K562 (cell line): ENCODE measurements around the gene GRAMD2B. TPM values are rescaled to one million over a fixed set of nuclear protein-coding genes. Genes with fewer than 3 reads are reported as not detected.

ENCODE experiments used
- ATAC-seq: fragments of 200-7000 bp; cut with Tn5 transposase; 3 replicates; pipeline ENCODE4 v1.9.1; 2020; ENCODE audit warnings: moderate library complexity
- BruUV-seq: library from RNA; stranded (reverse); fragments of 400-500 nt; replicated peaks from 2 replicates; lab custom pipeline; 2021; lab: Mats Ljungman, UMichigan
- CTCF ChIA-PET: fragments of 300-600 bp; formaldehyde crosslinking; extraction: SDS; loops from one replicate; lab custom pipeline; 2021; ENCODE audit warnings: low intra/inter-chr PET ratio; lab: Yijun Ruan, JAX
- POLR2A ChIA-PET: fragments of 300-600, 350-650 bp; sonication (Branson Sonifier 250); formaldehyde crosslinking; extraction: SDS; loops from one replicate; lab custom pipeline; 2021; ENCODE audit warnings: antibody characterized with exemption, inconsistent platforms; lab: Yijun Ruan, JAX
- DNase-seq, 4 experiments: peaks; one replicate each; pipeline versions ENCODE4 v3.0.0 to v3.0.0-alpha.2; 2011 to 2018; ENCODE audit warnings: low spot score in 3 of 4, mixed read lengths in 3 of 4; ENCODE audit errors: extremely low read depth in 1 of 4
- FAIRE-seq: peaks from 2 replicates; lab custom pipeline; 2011; peaks lifted over from hg19 to GRCh38; lab: Jason Lieb, UNC
- H2AFZ ChIP-seq: 2 replicates; pipeline ENCODE4 v1.6.0; 2011; ENCODE audit warnings: low read depth, low read length, control low read depth, inconsistent platforms
- H3K27ac ChIP-seq: fragments of 200-600 bp; 3 replicates; pipeline ENCODE4 v1.8.0; 2011; ENCODE audit warnings: low read depth, mild to moderate bottlenecking, control low read depth, inconsistent platforms, low read length, moderate library complexity, mixed read lengths; ENCODE audit errors: extremely low read depth
- H3K27me3 ChIP-seq, 2 experiments: fragments of 300-600 bp in 1 of 2; 2 replicates in 1 of 2; 3 replicates in 1 of 2; pipeline versions ENCODE4 v1.6.0 to v1.8.0; 2011; ENCODE audit warnings: inconsistent platforms in 2 of 2, low read length in 2 of 2, mild to moderate bottlenecking in 1 of 2, mixed read lengths in 1 of 2, moderate library complexity in 1 of 2; ENCODE audit not compliant: control insufficient read depth in 2 of 2, insufficient read depth in 2 of 2
- H3K36me3 ChIP-seq: fragments of 300-600 bp; 3 replicates; pipeline ENCODE4 v1.8.0; 2011; ENCODE audit warnings: mild to moderate bottlenecking, low read length, inconsistent platforms; ENCODE audit not compliant: control insufficient read depth, insufficient read depth
- H3K4me1 ChIP-seq, 2 experiments: fragments of 200-600 bp in 1 of 2; replicated peaks in 1 of 2; 2 replicates in 1 of 2; 3 replicates in 1 of 2; pipeline versions ENCODE4 v1.5.1 to v1.8.0; 2011; ENCODE audit warnings: inconsistent platforms in 2 of 2, low read length in 2 of 2, mild to moderate bottlenecking in 1 of 2, mixed read lengths in 1 of 2, moderate library complexity in 1 of 2; ENCODE audit not compliant: control insufficient read depth in 2 of 2, insufficient read depth in 2 of 2
- H3K4me2 ChIP-seq: 2 replicates; pipeline ENCODE4 v1.6.1; 2011; ENCODE audit warnings: low read length, control low read depth, inconsistent platforms, mixed read lengths; ENCODE audit not compliant: insufficient read depth
- H3K4me3 ChIP-seq: fragments of 200-600 bp; sonication (generic), shearing (Covaris generic); 2 replicates; pipeline ENCODE4 v1.5.1; 2016; ENCODE audit warnings: control low read depth, inconsistent platforms
- H3K79me2 ChIP-seq: fragments of 200-600 bp; 3 replicates; pipeline ENCODE4 v1.8.0; 2011; ENCODE audit warnings: low read length, inconsistent platforms; ENCODE audit not compliant: control insufficient read depth, insufficient read depth
- H3K9ac ChIP-seq, 2 experiments: 2 replicates each; pipeline versions ENCODE4 v1.6.0 to v1.6.1; 2011; ENCODE audit warnings: low read depth in 2 of 2, low read length in 2 of 2, control low read depth in 1 of 2, inconsistent platforms in 1 of 2, mild to moderate bottlenecking in 1 of 2, mixed read lengths in 1 of 2; ENCODE audit not compliant: insufficient read depth in 1 of 2
- H3K9me1 ChIP-seq: one replicate; pipeline ENCODE4 v1.6.0; 2011; ENCODE audit warnings: inconsistent platforms, mild to moderate bottlenecking, low read length, moderate library complexity; ENCODE audit not compliant: control insufficient read depth, insufficient read depth
- H3K9me3 ChIP-seq: replicated peaks from 2 replicates; pipeline ENCODE4 v1.5.1; 2011; ENCODE audit warnings: low read depth, low read length, inconsistent platforms; ENCODE audit not compliant: control insufficient read depth, insufficient read depth
- H4K20me1 ChIP-seq: replicated peaks from 2 replicates; pipeline ENCODE4 v1.6.1; 2011; ENCODE audit warnings: low read length, inconsistent platforms, mixed read lengths; ENCODE audit not compliant: control insufficient read depth, insufficient read depth
- DEAF1 ChIP-seq: fragments of 450-650 bp; formaldehyde crosslinking; IDR thresholded peaks from 2 replicates; pipeline ENCODE4 v1.4.0; 2020; ENCODE audit warnings: mild to moderate bottlenecking, moderate library complexity
- DNMT1 ChIP-seq: fragments of 450-650 bp; IDR thresholded peaks from 2 replicates; pipeline ENCODE4 v1.6.1; 2016; ENCODE audit warnings: antibody characterized with exemption, mild to moderate bottlenecking
- FOXJ3 ChIP-seq: sonication (generic); formaldehyde crosslinking; IDR thresholded peaks from 2 replicates; pipeline ENCODE4 v1.4.0; 2020; ENCODE audit warnings: mild to moderate bottlenecking, missing genetic modification reagents
- HMBOX1 ChIP-seq: sonication (generic); IDR thresholded peaks from 2 replicates; pipeline ENCODE4 v1.6.1; 2016
- WGBS: fragments of 100-300 bp; shearing (Covaris generic); methylation state at CpG from one replicate; pipeline ENCODE4 v1.1.6; 2016; ENCODE audit warnings: low coverage, mixed read lengths; ENCODE audit not compliant: insufficient coverage; ENCODE audit errors: missing lambda C conversion rate; 5-methylcytosine and 5-hydroxymethylcytosine counted together
- in situ Hi-C: fragments of 300-500 bp; cut with MboI; formaldehyde crosslinking; loops from 4 replicates; pipeline ENCODE4 v1.15.0; 2018; ENCODE audit warnings: inconsistent platforms, mixed read lengths
- intact Hi-C: fragments of 100-400 bp; cut with micrococcal nuclease; formaldehyde crosslinking; loops from 2 replicates; pipeline ENCODE4 v1.14.2; 2022
- polyA plus RNA-seq, 8 experiments: library from polyadenylated mRNA; depleted of rRNA in 4 of 8; stranded (reverse) in 5 of 8; unstranded in 3 of 8; fragments of >200 nt; fragmentation: Nextera tagmentation in 2 of 8; fragmentation: Illumina TruSeq in 1 of 8; extraction: Ambion mirVana in 2 of 8; extraction: Trizol in 1 of 8; gene quantifications; 2 replicates each; pipeline versions ENCODE4 v1.2.1 to v1.2.3, GENCODE V29; 2011 to 2014; ENCODE audit warnings: inconsistent platforms in 1 of 8, missing spikeins in 1 of 8
- total RNA-seq, 7 experiments: library from RNA; depleted of rRNA in 6 of 7; stranded (reverse); fragments of >200 nt in 6 of 7; fragmentation: Illumina TruSeq in 2 of 7; extraction: Trizol in 2 of 7; gene quantifications; 2 replicates each; pipeline versions ENCODE4 v1.2.1 to v1.2.3, GENCODE V29; 2011 to 2021; ENCODE audit warnings: low replicate concordance in 1 of 7

The GRAMD2B gene
- total and polyA plus RNA-seq, 9 of the 15 experiments (the other 6 are each of a cell fraction or from before 2014, with no cell fraction given), result 0.32 to 4.2 (median 1.4) TPM

- Histone ChIP-seq H3K9me3 (no peaks in the 10 kb centered on the region), H2AFZ (no peak overlapping the region), H4K20me1 (no peaks in the 10 kb centered on the region), H3K9me1 (peaks cover 3% of the 10 kb centered on the region), H3K4me2 (no peak overlapping the region), H3K79me2 (no peaks in the 10 kb centered on the region), H3K36me3 (no peaks in the 10 kb centered on the region), H3K27me3 (no peaks in the 10 kb centered on the region; a peak in 1 of 5 replicates), H3K27ac (no peak overlapping the region), H3K4me3 (no peak overlapping the region), H3K9ac (no peak overlapping the region), H3K4me1 (no peaks in the 10 kb centered on the region; a peak in 1 of 5 replicates)
- TF ChIP-seq FOXJ3, result no peak
- no peak for TF ChIP-seq DNMT1
- TF ChIP-seq HMBOX1, result no peak
- TF ChIP-seq DEAF1 (CRISPR knock-in tag), result no peak
- in situ Hi-C loops, result no loop called here
- no TSS peak for BruUV-seq
- POLR2A ChIA-PET, result no interaction called here
- DNase-seq, result no peak
- no peak for FAIRE-seq
- ATAC-seq, result no peak
- intact Hi-C loops, result no loop called here
- CTCF ChIA-PET, result no interaction called here
- 6% methylated on average over 2 of the region's 2 CpGs for WGBS
Observed at GRCh38 chr5:126472538-126472889, 49.3 kb downstream of the GRAMD2B start.
